ENCODE data around the gene NDFIP1. TPM values are rescaled to one million over a fixed set of nuclear protein-coding genes. Genes with fewer than 3 reads are reported as not detected.
"Not testable (repeated sequence)": the region's sequence is repeated elsewhere in the genome, so short reads cannot be mapped to it uniquely, and the experiment has no call there.

NDFIP1 gene
- total RNA-seq, 6 experiments from 2014 or later = 57.7 to 69.9 (median 63.0) TPM

DNA sequence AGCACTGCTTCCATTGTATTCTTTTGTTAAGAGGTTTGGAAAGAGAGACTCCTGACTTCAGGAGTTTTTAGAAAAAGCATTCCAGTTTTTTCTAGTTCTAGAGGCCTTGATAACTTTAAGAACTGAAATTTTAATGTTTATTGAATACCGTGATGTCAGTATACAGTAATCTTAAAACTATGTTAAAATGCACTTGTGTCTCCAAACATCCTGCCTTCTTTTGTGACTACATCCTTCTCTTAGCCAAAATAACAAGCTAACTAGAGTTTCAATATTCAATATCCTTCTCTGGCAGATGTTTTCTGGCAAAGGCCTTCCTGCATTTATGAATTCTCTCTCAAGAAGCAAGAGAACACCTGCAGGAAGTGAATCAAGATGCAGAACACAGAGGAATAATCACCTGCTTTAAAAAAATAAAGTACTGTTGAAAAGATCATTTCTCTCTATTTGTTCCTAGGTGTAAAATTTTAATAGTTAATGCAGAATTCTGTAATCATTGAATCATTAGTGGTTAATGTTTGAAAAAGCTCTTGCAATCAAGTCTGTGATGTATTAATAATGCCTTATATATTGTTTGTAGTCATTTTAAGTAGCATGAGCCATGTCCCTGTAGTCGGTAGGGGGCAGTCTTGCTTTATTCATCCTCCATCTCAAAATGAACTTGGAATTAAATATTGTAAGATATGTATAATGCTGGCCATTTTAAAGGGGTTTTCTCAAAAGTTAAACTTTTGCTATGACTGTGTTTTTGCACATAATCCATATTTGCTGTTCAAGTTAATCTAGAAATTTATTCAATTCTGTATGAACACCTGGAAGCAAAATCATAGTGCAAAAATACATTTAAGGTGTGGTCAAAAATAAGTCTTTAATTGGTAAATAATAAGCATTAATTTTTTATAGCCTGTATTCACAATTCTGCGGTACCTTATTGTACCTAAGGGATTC is 43.1 kb downstream of the NDFIP1 start:
- Mint-ChIP-seq H3K4me3 (peak overlapping the region; percentile 45), H3K27me3 (ENCODE audit: insufficient read depth) (no peaks in the 10 kb centered on the region), H3K9me3 (no peaks in the 10 kb centered on the region), H3K27ac (peak overlapping the region; percentile 33; the same call in 1 of the 2 replicates), H3K4me1 (ENCODE audit: low read depth) (peaks cover 14% of the 10 kb centered on the region), H3K36me3 (ENCODE audit: low read depth) (peaks cover 13% of the 10 kb centered on the region; the same call in 1 of the 2 replicates)
- TF ChIP-seq, protein P1, sequence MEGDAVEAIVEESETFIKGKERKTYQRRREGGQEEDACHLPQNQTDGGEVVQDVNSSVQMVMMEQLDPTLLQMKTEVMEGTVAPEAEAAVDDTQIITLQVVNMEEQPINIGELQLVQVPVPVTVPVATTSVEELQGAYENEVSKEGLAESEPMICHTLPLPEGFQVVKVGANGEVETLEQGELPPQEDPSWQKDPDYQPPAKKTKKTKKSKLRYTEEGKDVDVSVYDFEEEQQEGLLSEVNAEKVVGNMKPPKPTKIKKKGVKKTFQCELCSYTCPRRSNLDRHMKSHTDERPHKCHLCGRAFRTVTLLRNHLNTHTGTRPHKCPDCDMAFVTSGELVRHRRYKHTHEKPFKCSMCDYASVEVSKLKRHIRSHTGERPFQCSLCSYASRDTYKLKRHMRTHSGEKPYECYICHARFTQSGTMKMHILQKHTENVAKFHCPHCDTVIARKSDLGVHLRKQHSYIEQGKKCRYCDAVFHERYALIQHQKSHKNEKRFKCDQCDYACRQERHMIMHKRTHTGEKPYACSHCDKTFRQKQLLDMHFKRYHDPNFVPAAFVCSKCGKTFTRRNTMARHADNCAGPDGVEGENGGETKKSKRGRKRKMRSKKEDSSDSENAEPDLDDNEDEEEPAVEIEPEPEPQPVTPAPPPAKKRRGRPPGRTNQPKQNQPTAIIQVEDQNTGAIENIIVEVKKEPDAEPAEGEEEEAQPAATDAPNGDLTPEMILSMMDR (IDR thresholded peaks at IDR 0.05) = peak; percentile 98
- peak; percentile 66 for DNase-seq

DNA sequence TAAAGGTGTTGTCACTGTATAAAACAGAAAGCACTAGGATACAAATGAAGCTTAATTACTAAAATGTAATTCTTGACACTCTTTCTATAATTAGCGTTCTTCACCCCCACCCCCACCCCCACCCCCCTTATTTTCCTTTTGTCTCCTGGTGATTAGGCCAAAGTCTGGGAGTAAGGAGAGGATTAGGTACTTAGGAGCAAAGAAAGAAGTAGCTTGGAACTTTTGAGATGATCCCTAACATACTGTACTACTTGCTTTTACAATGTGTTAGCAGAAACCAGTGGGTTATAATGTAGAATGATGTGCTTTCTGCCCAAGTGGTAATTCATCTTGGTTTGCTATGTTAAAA is 43.8 kb downstream of the NDFIP1 start:
- Mint-ChIP-seq H3K4me3 (no peak overlapping the region), H3K4me1 (ENCODE audit: low read depth) (peaks cover 14% of the 10 kb centered on the region), H3K36me3 (ENCODE audit: low read depth) (peaks cover 7% of the 10 kb centered on the region; the same call in 1 of the 2 replicates), H3K27ac (peak overlapping the region; percentile 16; the same call in 1 of the 2 replicates), H3K27me3 (ENCODE audit: insufficient read depth) (no peaks in the 10 kb centered on the region), H3K9me3 (no peaks in the 10 kb centered on the region)
- no peak for DNase-seq
- TF ChIP-seq, protein P1 (IDR thresholded peaks at IDR 0.05) = no peak

DNA sequence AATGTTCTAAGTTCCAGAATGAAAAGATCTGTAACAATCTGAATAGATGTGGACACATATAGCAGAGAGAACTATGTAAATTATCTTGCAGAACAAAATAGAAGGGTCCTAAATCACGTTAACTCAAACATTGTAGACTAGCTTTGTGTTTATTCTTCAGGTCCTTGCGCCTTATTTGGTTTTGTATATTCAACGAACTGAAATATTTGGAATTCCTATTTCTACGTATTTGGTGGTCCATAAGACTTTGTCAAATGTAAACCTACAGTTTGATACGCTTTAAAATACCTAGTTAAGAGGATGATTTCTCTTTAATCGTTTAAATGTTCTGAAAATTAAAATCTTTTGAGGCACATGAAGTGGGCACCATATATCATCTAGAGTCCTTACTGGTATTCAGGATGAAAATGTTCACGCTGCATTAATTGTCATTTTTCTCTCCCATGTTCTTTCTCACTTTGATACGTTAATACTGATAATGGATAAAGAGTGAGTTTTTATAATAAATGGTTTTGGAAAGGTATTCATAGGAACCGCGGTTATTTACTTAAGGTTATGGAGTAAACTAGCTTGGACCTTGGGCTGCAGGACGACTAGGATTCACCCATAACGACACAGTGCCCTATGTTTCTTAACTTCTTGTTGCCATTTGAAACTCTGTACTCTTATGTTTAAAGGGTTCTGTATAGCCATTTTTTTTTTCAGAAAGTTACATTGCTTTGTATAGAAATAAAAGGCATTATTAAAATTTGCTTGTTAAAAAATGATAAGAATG is 45.3 kb downstream of the NDFIP1 start:
- H3K9me3 Mint-ChIP-seq = no peaks in the 10 kb centered on the region
- TF ChIP-seq, protein P1 (IDR thresholded peaks at IDR 0.05) = no peak
- H3K27ac Mint-ChIP-seq = no peak overlapping the region
- H3K4me3 Mint-ChIP-seq = no peak overlapping the region
- peaks cover 14% of the 10 kb centered on the region for H3K4me1 Mint-ChIP-seq (ENCODE audit: low read depth)
- no peak for DNase-seq
- H3K36me3 Mint-ChIP-seq (ENCODE audit: low read depth) = no peaks in the 10 kb centered on the region; the same call in 1 of the 2 replicates
- H3K27me3 Mint-ChIP-seq (ENCODE audit: insufficient read depth) = no peaks in the 10 kb centered on the region

DNA sequence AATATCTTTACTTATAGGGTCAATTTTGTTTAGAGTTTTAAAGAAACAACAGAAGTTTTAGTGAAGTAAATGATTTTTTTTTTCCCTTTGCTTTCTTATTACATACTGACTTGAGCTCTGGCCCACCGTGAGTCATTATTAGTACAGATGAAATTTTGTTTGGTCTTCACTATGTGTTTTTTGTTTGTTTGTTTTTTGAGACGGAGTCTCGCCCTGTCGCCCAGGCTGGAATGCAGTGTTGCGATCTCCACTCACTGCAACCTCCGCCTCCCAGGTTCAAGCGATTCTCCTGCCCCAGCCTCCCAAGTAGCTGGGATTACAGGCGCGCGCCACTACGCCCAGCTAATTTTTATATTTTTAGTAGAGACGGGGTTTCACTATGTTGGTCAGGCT is 45.9 kb downstream of the NDFIP1 start:
- peaks cover 14% of the 10 kb centered on the region for H3K4me1 Mint-ChIP-seq (ENCODE audit: low read depth)
- not testable (repeated sequence) for H3K27ac Mint-ChIP-seq; H3K36me3 Mint-ChIP-seq (ENCODE audit: low read depth); DNase-seq; H3K27me3 Mint-ChIP-seq (ENCODE audit: insufficient read depth); H3K4me3 Mint-ChIP-seq; H3K9me3 Mint-ChIP-seq

DNA sequence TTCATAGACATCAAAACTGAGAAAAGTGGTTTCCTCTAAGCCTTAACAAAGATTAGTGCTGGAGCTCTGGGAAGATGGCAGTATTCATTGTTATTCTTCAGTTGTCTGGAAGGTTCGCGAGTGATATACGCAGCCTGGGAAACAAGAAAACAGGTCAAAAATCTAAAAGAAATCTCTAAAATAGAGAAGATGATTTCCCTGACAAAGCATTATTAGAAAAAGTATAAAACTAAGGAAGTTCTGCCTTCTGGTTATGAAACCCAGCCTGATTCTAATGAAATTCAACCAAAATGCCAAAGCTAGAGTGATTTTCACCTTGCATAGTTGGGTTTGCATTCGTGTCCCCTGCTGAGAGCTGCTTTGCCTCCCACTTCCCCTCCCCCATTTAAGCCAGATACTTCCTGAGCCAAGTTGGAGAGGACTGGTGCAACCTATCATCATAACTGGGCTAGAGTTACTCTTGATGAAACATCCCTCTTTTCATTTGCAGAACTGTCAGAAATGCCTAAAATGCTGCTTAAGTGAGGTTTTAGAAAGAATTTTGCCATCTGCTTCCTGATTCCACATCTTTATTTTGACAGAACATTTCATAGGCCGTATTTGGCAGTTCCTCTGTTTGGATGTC is 48.4 kb downstream of the NDFIP1 start:
- no peak for DNase-seq
- no peak overlapping the region for H3K27ac Mint-ChIP-seq

More for the DNA sequence above, 48.4 kb downstream of the NDFIP1 start:
- H3K4me3 Mint-ChIP-seq = no peak overlapping the region
- H3K9me3 Mint-ChIP-seq = no peaks in the 10 kb centered on the region
- peaks cover 3% of the 10 kb centered on the region for H3K4me1 Mint-ChIP-seq (ENCODE audit: low read depth)
- no peaks in the 10 kb centered on the region for H3K36me3 Mint-ChIP-seq (ENCODE audit: low read depth)
- TF ChIP-seq, protein P1 (IDR thresholded peaks at IDR 0.05) = no peak
- H3K27me3 Mint-ChIP-seq (ENCODE audit: insufficient read depth) = peaks cover 1% of the 10 kb centered on the region; the same call in 1 of the 2 replicates
